ENCODE results near the gene PRICKLE2. TPM values are rescaled to one million over a fixed set of nuclear protein-coding genes. Genes with fewer than 3 reads are reported as not detected.

The PRICKLE2 gene
- total RNA-seq, 1 experiment from 2014 or later = not detected

- TF ChIP-seq EZH2 (IDR thresholded peaks at IDR 0.05; ENCODE audit: borderline replicate concordance, low read depth, low read length, poor library complexity, severe bottlenecking) (no peak), CTCF (conservative IDR thresholded peaks at IDR 0.05; ENCODE audit: low read depth, low read length) (no peak)
- H3K4me1 ChIP-seq (ENCODE audit: insufficient read depth, low read length, poor library complexity, severe bottlenecking) = no peaks in the 10 kb centered on the region
- H3K4me3 ChIP-seq (ENCODE audit: low read depth, low read length, poor library complexity, severe bottlenecking) = no peak overlapping the region
- intact Hi-C loops (cut with micrococcal nuclease; ENCODE audit: unreplicated experiment) = no loop called here
- ChIA-PET POLR2A (ENCODE audit: low non-redundant PET) (no interaction called here), CTCF (no interaction called here)
- no peaks in the 10 kb centered on the region for H3K36me3 ChIP-seq (ENCODE audit: insufficient read depth, low read length, poor library complexity, severe bottlenecking)
- H3K27ac ChIP-seq (ENCODE audit: low read depth, low read length, poor library complexity, severe bottlenecking) = no peak overlapping the region
- no TSS peak for BruUV-seq (replicated peaks)
- H3K27me3 ChIP-seq (replicated peaks; ENCODE audit: insufficient read depth, low read depth, low read length, poor library complexity) = peaks cover 5% of the 10 kb centered on the region
- H3K9me3 ChIP-seq (ENCODE audit: low read depth, low read length, poor library complexity, severe bottlenecking) = no peaks in the 10 kb centered on the region
- DNase-seq (ENCODE audit: low spot score) = no peak
These were observed 46.8 kb downstream of the PRICKLE2 start for GRCh38 chr3:64178419-64178818.

- no peaks in the 10 kb centered on the region for H3K4me1 ChIP-seq (ENCODE audit: insufficient read depth, low read length, poor library complexity, severe bottlenecking)
- H3K4me3 ChIP-seq (ENCODE audit: low read depth, low read length, poor library complexity, severe bottlenecking) = no peak overlapping the region
- H3K27me3 ChIP-seq (replicated peaks; ENCODE audit: insufficient read depth, low read depth, low read length, poor library complexity) = peaks cover 4% of the 10 kb centered on the region
- ChIA-PET CTCF (no interaction called here), POLR2A (ENCODE audit: low non-redundant PET) (no interaction called here)
- H3K36me3 ChIP-seq (ENCODE audit: insufficient read depth, low read length, poor library complexity, severe bottlenecking) = no peaks in the 10 kb centered on the region
- no peak overlapping the region for H3K27ac ChIP-seq (ENCODE audit: low read depth, low read length, poor library complexity, severe bottlenecking)
- DNase-seq (ENCODE audit: low spot score) = no peak
- no peaks in the 10 kb centered on the region for H3K9me3 ChIP-seq (ENCODE audit: low read depth, low read length, poor library complexity, severe bottlenecking)
- BruUV-seq (replicated peaks) = no TSS peak
- intact Hi-C loops (cut with micrococcal nuclease; ENCODE audit: unreplicated experiment) = no loop called here
- TF ChIP-seq CTCF (conservative IDR thresholded peaks at IDR 0.05; ENCODE audit: low read depth, low read length) (no peak), EZH2 (IDR thresholded peaks at IDR 0.05; ENCODE audit: borderline replicate concordance, low read depth, low read length, poor library complexity, severe bottlenecking) (no peak)
These were observed 48.7 kb downstream of the PRICKLE2 start for GRCh38 chr3:64176461-64176996.

GRCh38 chr3:64174328-64174727, 50.9 kb downstream of the PRICKLE2 start:
- POLR2A ChIA-PET (ENCODE audit: low non-redundant PET) = no interaction called here
- no peak for DNase-seq (ENCODE audit: low spot score)
- TF ChIP-seq CTCF (conservative IDR thresholded peaks at IDR 0.05; ENCODE audit: low read depth, low read length) (no peak), EZH2 (IDR thresholded peaks at IDR 0.05; ENCODE audit: borderline replicate concordance, low read depth, low read length, poor library complexity, severe bottlenecking) (no peak)

More at GRCh38 chr3:64174328-64174727, 50.9 kb downstream of the PRICKLE2 start:
- H3K27me3 ChIP-seq (replicated peaks; ENCODE audit: insufficient read depth, low read depth, low read length, poor library complexity) = no peaks in the 10 kb centered on the region
- CTCF ChIA-PET = no interaction called here
- H3K4me3 ChIP-seq (ENCODE audit: low read depth, low read length, poor library complexity, severe bottlenecking) = no peak overlapping the region
- no peaks in the 10 kb centered on the region for H3K9me3 ChIP-seq (ENCODE audit: low read depth, low read length, poor library complexity, severe bottlenecking)
- BruUV-seq (replicated peaks) = no TSS peak
- intact Hi-C loops (cut with micrococcal nuclease; ENCODE audit: unreplicated experiment) = no loop called here
- no peaks in the 10 kb centered on the region for H3K36me3 ChIP-seq (ENCODE audit: insufficient read depth, low read length, poor library complexity, severe bottlenecking)
- no peak overlapping the region for H3K27ac ChIP-seq (ENCODE audit: low read depth, low read length, poor library complexity, severe bottlenecking)
- no peaks in the 10 kb centered on the region for H3K4me1 ChIP-seq (ENCODE audit: insufficient read depth, low read length, poor library complexity, severe bottlenecking)

All from A673 (cell line).